WI38 (cell line): ENCODE data around the gene ZNF710.

Experiments used
- H3K4me3 ChIP-seq: 2 replicates; pipeline ENCODE4 v1.5.1; 2011; ENCODE audit warnings: low read depth, mild to moderate bottlenecking, control low read depth, low read length
- CTCF ChIP-seq: IDR thresholded peaks from 2 replicates; pipeline ENCODE4 v1.5.1; 2012; ENCODE audit warnings: low read depth, mild to moderate bottlenecking, control low read depth, low read length

The ZNF710 gene

GRCh38 chr15:90036343-90036742 is 35.2 kb downstream of the ZNF710 start:
- H3K4me3 ChIP-seq, result no peak overlapping the region
- no peak for TF ChIP-seq CTCF

- TF ChIP-seq CTCF, result no peak
- H3K4me3 ChIP-seq, result no peak overlapping the region
Observed at GRCh38 chr15:90036806-90037510, 35.8 kb downstream of the ZNF710 start.

- TF ChIP-seq CTCF, result no peak
- H3K4me3 ChIP-seq, result no peak overlapping the region
Observed at GRCh38 chr15:90037511-90037860, 36.4 kb downstream of the ZNF710 start.

- no peak overlapping the region for H3K4me3 ChIP-seq
- TF ChIP-seq CTCF, result no peak
Observed at GRCh38 chr15:90037961-90038631, 37.0 kb downstream of the ZNF710 start.

GRCh38 chr15:90038632-90039095 is 37.5 kb downstream of the ZNF710 start:
- H3K4me3 ChIP-seq, result no peak overlapping the region
- no peak for TF ChIP-seq CTCF

GRCh38 chr15:90039996-90040395 is 38.9 kb downstream of the ZNF710 start:
- H3K4me3 ChIP-seq, result no peak overlapping the region
- no peak for TF ChIP-seq CTCF

GRCh38 chr15:90040618-90041017 is 39.5 kb downstream of the ZNF710 start:
- H3K4me3 ChIP-seq, result no peak overlapping the region
- no peak for TF ChIP-seq CTCF
